Fibroblast of skin of left quadriceps (primary cell): ENCODE data around the gene CLEC17A.
"Not testable (repeated sequence)": the region's sequence is repeated elsewhere in the genome, so short reads cannot be mapped to it uniquely, and the experiment has no call there.

Experiments
- DNase-seq, 2 experiments: peaks; one replicate each; pipeline ENCODE4 v3.0.0-alpha.2; 2013; ENCODE audit warnings: low read depth in 2 of 2

The CLEC17A gene

GRCh38 chr19:14558370-14559066 is 24.4 kb upstream of the CLEC17A start:
- DNase-seq = no peak

GRCh38 chr19:14559916-14560775 is 22.7 kb upstream of the CLEC17A start:
- no peak for DNase-seq

GRCh38 chr19:14560776-14561108 is 22.1 kb upstream of the CLEC17A start:
- DNase-seq = no peak

- no peak for DNase-seq
These were observed 21.6 kb upstream of the CLEC17A start for GRCh38 chr19:14561249-14561648.

- DNase-seq = no peak
These were observed 21.0 kb upstream of the CLEC17A start for GRCh38 chr19:14561847-14562351.

GRCh38 chr19:14562660-14563589 is 20.0 kb upstream of the CLEC17A start:
- DNase-seq = no peak

GRCh38 chr19:14563590-14563926 is 19.3 kb upstream of the CLEC17A start:
- no peak for DNase-seq

- DNase-seq = no peak
These were observed 18.8 kb upstream of the CLEC17A start for GRCh38 chr19:14563989-14564651.

- not testable (repeated sequence) for DNase-seq
These were observed 18.1 kb upstream of the CLEC17A start for GRCh38 chr19:14564652-14565297.

GRCh38 chr19:14565298-14565679 is 17.6 kb upstream of the CLEC17A start:
- DNase-seq = no peak

- DNase-seq = no peak
These were observed 16.8 kb upstream of the CLEC17A start for GRCh38 chr19:14565765-14566711.

GRCh38 chr19:14566712-14567077 is 16.2 kb upstream of the CLEC17A start:
- no peak for DNase-seq

- no peak for DNase-seq
These were observed 15.8 kb upstream of the CLEC17A start for GRCh38 chr19:14567079-14567478.

- DNase-seq = no peak
These were observed 11.9 kb upstream of the CLEC17A start for GRCh38 chr19:14570864-14571527.

GRCh38 chr19:14571695-14572490 is 11.0 kb upstream of the CLEC17A start, which contains the start of gene NDUFB7:
Gene NDUFB7, minus strand, starts transcription at chr19:14572066. Its CDS starts 66 bp downstream, at chr19:14572000.
- DNase-seq = peak; percentile 81 to 84

GRCh38 chr19:14575428-14575980 is 7.4 kb upstream of the CLEC17A start:
- DNase-seq = no peak

- no peak for DNase-seq
These were observed 6.5 kb upstream of the CLEC17A start for GRCh38 chr19:14576363-14576762.

GRCh38 chr19:14577264-14577663 is 5.6 kb upstream of the CLEC17A start:
- DNase-seq = no peak
